Germinal center (tissue), 1 donor: ENCODE data around the gene TGM2.

Experiments used
- DNase-seq: peaks from one replicate; pipeline ENCODE4 v3.0.0; 2012; ENCODE audit warnings: mixed read lengths, low spot score

Gene TGM2

DNA sequence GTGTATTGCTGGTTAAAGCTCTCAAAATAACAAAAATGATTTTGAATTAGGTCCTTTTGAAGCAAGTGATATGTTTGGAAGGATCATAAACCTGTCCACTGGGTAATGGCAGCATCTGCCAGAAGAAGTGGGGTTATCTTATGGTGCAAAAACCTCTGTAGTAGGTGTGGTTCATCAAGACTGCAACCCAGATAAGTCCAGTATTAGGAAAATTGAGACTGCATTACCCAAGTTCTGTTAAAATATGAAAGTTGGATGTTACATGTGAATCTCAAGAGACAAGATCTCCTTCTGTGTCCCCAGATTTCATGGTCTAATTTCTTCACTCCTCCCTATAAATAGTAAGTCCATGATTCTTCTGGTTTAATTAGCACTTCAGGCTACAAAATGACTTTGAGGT lies 72.2 kb downstream of the TGM2 start:
- no peak for DNase-seq

DNA sequence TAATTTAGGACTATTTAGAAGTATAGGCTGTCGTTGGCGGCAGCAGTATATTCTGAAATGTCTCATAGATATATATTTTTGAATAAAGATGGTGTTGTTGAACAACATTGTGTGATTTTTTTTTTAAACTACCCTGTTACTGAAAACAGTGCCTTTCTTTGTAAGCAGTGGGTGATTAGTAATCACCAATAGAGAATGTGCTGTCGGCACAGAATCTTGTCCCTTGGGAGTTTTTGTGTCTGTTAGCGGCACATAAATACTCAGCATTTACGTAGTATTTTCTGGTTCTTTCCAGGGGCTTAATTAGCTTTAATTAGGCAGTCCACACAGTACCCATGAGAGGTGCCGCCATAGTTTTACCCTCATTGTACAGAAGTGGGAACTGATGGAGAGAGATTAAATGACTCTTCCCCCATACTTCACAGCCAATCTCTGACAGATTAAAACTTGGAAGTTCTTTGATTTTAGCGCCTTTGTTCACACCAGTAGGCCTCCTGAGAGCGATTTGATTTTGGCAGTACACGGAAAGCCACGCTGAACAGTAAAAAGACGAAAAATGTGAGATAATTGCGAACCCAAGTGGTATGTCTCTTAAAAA lies 72.7 kb downstream of the TGM2 start:
- DNase-seq: peak; percentile 20

DNA sequence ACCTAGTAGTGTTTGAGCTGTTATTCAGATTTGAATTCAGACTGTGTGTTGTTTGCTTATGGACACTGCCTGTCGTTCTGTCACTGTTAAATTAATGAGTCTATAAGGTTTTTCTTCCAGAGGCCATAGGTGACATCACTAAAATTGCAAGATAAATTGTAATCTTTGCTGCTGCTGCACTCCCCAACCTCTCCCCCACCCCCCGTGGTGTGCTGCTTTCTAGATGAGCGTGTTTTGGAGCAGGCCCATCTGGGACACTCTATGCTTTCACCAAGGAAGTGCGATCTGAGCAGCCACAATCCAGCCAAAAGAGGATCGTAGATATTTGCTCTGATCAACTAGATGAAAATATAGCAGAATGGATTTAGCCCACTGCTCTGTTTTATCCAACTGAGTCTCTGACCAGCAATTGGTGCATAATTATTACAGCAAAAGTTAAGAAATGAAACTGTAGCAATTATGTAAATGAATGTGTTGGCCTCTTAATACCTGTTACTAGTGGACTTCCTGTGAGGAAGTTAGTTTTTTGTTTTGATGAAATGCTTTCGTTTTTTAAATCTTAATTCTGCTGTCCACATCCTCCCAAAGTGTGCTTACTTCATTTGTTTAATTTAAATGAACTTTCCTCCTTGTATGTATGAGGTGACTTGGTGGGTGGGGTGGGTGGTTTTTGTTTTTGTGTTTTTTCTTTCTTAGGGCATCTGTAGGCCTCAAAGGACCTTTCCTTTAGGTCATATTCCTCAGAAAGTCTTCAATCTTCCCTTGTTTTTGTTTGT lies 73.4 kb downstream of the TGM2 start:
- peak; percentile 30 for DNase-seq

DNA sequence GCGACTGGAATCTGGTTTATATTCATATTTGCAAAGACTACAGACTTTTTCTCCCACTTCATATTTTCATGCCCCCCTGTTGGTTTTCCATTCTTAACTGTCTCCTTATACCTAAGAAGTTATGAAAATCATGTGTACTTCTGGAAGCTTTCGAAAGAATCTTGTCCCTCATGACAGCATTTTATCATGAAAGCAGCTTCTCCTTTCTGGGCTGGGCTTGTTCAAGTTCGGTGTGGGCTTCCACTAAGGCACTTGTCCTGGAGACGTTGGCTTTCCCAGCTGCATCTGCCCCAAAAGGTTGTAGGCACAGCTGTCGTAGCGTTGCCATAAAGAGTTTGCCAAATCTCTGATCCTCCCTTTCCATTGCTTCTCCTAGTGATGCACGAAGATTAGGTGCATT lies 75.0 kb downstream of the TGM2 start:
- DNase-seq: no peak

DNA sequence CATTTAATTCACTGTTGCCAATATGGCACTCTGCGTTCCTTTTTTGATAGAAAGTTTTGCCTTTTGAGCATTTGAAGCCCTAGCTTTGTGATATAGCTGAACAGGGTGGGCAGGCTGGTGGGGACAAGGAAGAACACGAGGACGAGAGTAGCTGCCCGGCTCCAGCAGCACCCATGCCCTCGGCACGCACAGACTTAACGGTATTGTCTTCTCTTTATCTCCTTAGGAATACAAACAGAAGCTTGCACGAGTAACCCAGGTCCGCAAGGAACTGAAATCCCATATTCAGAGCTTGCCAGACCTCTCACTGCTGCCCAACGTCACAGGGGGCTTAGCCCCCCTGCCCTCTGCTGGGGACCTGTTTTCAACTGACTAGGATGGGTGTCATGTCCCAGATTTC lies 75.6 kb downstream of the TGM2 start:
- no peak for DNase-seq

DNA sequence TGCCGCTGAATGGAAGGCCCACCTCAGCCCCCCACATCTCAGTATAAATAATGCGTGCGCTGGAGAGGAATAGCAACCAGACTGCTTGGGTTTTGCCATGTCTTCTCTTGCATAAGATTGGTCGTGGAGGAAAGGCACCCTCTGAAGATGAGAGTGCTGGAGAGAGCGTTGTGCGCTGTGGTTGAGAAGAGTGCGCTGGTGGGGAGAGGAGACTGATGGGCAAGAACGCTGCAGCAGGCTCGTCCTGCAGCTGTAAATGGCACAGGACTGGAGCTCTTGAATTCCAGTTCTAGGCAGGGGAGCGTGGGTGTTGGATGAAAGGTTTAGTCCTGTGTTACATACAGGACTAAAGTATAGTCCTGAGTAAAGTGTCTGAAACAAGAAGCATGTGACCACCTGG lies 80.0 kb downstream of the TGM2 start:
- DNase-seq: no peak

DNA sequence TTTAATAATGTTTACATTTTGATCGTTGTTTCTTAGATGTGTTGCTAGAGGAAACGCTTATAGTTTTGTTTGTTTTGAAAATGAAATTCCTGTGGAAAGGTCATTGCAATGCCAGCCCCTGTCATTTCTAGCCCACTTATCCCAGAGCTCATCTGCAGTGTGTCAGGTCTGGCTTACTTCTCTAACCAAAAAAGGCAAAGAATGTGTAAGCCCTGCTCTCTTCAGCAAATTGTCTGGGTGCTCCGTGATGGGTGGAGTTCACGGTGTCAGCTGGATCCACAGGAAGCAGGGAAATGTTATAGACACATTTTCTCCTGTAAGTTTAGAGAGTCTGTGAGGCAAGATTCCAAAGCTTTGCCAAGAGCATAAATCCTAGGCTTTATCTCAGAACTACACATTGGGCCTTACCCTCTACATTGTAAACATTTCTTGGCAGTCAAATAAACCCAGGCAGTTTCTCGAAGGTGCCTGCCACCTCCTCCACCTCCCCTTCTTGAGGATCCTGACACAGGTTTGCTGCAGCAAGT lies 80.6 kb downstream of the TGM2 start:
- no peak for DNase-seq

DNA sequence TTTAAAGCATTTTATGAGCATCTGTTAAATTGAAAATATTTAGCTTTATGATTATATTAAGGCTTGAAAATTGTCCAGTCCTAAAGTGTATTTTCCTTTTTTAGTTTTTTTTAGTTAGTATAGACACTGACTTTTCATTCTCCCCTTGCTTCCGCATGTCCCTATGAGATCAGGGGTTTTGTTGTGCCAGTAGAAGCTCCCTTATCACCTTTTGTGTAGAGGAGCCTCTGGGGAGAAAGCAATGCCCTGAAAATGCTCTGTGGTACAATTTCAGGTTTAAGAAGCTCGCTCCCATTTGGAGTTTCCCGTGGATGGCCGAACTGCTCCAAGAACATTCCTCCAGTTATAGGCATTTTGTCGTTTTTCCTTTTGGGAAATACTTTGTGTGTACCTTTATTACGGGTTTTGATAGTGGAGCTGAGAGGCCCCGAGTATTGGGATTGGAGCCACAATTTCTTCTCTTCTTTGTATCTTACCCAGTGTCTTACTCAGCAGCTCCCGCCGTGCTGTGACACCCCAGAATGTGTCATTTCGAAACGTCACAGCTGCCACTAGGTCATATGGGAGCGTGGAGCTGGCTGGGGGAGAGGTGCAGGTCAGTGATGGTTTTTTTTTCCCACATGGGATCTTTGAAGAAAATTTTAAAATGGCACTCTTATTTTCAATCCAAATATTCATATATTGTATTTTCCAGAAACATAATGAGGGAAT lies 81.6 kb downstream of the TGM2 start:
- DNase-seq: no peak

DNA sequence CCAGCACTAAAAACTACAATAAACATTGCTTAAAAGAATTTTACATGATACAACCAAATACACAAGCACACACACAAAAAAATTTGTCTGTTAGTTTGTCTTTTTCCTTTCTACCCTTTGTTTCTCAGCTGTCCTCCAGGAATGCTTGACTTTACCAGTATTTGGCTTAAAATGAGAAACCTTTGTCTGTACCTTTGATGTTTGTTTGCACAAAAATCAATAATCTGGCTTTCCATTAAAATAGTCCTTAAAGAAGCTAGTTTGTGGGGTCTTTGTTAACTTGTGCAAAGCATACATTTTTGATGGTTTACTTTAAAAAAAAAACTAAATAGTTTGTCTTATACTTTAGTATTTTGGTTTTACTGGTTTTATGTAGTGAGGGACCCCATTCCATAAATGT lies 82.2 kb downstream of the TGM2 start:
- no peak for DNase-seq

DNA sequence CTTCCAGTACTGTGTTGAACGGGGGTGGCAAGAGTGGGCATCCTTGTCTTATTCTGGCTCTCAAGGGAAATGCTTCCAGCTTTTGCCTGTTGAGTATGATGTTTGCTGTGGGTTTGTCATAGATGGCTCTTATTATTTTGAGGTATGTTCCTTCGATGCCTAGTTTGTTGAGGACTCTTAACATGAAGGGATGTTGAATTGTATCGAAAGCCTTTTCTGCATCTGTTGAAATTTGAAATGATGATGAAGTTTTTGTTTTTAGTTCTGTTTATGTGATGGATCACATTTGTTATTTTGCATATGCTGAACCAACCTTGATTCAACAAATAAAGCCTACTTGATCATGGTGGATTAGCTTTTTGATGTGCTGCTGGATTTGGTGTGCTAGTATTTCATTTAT lies 83.5 kb downstream of the TGM2 start:
- DNase-seq: no peak

DNA sequence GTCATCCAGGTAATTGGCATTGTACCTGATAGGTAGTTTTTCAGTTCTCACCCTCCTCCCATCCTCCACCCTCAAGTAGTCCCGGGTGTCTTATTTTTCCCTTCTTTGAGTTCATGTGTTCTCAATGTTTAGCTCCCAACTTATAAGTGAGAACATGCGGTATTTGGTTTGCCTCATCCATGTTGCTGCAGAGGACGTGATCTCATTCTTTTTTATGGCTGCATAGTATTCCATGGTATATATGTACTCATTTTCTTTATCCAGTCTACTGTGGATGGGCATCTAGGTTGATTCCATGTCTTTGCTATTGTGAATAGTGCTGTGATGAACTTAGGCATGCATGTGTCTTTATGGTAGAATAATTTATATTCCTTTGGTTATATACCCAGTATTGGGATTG lies 85.7 kb downstream of the TGM2 start:
- DNase-seq: no peak

DNA sequence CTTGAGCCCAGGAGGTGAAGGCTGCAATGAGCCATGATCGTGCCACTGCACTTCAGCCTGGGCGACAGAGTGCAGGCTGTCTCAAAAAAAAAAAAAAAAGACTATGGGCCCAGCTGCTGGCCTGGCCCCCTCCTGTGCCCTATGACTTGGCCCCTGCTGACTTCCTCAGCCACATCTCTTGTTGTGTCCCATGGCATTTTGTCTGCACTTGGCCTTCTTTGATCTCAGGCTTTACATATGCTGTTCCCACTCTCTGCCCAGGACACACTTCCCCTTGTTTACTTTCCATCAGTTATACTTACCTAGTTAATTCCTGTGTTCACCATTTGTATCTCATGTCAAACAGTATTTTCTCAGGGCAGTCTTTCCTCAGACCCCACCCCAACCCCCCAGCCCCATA lies 87.0 kb downstream of the TGM2 start:
- DNase-seq: no peak
